ENCODE results near the gene PTGER2.

DNA sequence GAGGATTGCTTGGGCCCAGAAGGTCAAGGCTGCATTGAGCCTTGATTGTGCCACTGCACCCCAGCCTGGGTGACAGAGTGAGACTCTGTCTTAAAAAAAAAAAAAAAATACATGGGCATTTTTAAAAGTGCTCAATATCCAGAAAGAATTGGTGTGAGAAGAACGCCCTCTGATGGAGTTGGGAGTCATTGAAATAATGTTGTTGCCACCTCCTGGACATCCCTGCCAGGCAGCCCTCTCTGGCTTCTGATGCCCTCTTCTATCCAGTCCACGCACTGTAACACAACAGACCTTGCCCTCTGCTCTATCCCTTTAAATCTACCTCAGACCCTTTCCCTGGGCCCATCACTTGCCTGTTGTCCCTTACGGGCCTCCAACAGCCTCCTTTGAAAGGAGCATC lies 41.7 kb upstream of the PTGER2 start:
- TF ChIP-seq TAF1 (IDR thresholded peaks at IDR 0.05; ENCODE audit: borderline replicate concordance, insufficient read depth, low read length): no peak
- no peak for TF ChIP-seq POLR2AphosphoS5 (IDR thresholded peaks at IDR 0.05; ENCODE audit: low read depth, low read length)
- no peak for TF ChIP-seq SIN3A (IDR thresholded peaks at IDR 0.05; ENCODE audit: borderline replicate concordance, insufficient read depth, low read length)
- TF ChIP-seq, protein P1, sequence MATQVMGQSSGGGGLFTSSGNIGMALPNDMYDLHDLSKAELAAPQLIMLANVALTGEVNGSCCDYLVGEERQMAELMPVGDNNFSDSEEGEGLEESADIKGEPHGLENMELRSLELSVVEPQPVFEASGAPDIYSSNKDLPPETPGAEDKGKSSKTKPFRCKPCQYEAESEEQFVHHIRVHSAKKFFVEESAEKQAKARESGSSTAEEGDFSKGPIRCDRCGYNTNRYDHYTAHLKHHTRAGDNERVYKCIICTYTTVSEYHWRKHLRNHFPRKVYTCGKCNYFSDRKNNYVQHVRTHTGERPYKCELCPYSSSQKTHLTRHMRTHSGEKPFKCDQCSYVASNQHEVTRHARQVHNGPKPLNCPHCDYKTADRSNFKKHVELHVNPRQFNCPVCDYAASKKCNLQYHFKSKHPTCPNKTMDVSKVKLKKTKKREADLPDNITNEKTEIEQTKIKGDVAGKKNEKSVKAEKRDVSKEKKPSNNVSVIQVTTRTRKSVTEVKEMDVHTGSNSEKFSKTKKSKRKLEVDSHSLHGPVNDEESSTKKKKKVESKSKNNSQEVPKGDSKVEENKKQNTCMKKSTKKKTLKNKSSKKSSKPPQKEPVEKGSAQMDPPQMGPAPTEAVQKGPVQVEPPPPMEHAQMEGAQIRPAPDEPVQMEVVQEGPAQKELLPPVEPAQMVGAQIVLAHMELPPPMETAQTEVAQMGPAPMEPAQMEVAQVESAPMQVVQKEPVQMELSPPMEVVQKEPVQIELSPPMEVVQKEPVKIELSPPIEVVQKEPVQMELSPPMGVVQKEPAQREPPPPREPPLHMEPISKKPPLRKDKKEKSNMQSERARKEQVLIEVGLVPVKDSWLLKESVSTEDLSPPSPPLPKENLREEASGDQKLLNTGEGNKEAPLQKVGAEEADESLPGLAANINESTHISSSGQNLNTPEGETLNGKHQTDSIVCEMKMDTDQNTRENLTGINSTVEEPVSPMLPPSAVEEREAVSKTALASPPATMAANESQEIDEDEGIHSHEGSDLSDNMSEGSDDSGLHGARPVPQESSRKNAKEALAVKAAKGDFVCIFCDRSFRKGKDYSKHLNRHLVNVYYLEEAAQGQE (IDR thresholded peaks at IDR 0.05; ENCODE audit: insufficient read depth in 1 of 2, low read depth in 2 of 2, low read length in 2 of 2): no peak

Data from PFSK-1 (cell line).